GM21576 (cell line): Measurements from ENCODE around the gene TLK1.
"Not testable (repeated sequence)": the region's sequence is repeated elsewhere in the genome, so short reads cannot be mapped to it uniquely, and the experiment has no call there.

Source experiments
- ATAC-seq: cut with Tn5 transposase; IDR thresholded peaks from one replicate; pipeline ENCODE4 v1.9.1; 2021; ENCODE audit warnings: mild to moderate bottlenecking, moderate library complexity; ENCODE audit not compliant: unreplicated experiment

The TLK1 gene

GRCh38 chr2:171171808-171172207, 11.1 kb upstream of the TLK1 start:
- no peak for ATAC-seq

- ATAC-seq = no peak
Measured at GRCh38 chr2:171169839-171170238, 9.1 kb upstream of the TLK1 start.

GRCh38 chr2:171169333-171169732, 8.6 kb upstream of the TLK1 start:
- no peak for ATAC-seq

- no peak for ATAC-seq
Measured at GRCh38 chr2:171167352-171167997, 6.8 kb upstream of the TLK1 start.

- ATAC-seq = no peak
Measured at GRCh38 chr2:171166328-171166983, 5.8 kb upstream of the TLK1 start.

GRCh38 chr2:171165967-171166327, 5.3 kb upstream of the TLK1 start:
- ATAC-seq = no peak

DNA sequence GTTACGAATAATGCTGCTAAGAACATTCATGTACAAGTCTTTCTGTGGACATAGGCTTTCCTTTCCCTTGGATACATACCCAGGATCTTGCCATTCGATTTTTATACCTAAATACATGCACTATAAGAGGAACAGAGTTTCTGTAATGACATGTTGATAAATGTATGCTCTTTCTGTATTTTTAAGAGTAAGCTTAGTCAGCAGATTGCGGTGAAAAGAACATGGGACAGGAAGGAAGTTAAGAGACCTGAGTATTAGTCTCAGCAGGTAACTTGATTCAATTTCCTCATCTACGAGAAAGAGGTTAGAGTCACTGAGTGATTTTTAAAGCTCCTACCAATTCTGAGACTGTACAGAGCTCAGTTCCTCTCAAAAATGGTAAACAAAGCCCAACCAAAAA, 2.6 kb upstream of the TLK1 start:
- ATAC-seq = no peak

- not testable (repeated sequence) for ATAC-seq
Measured at GRCh38 chr2:171162522-171163197, 2.0 kb upstream of the TLK1 start.

DNA sequence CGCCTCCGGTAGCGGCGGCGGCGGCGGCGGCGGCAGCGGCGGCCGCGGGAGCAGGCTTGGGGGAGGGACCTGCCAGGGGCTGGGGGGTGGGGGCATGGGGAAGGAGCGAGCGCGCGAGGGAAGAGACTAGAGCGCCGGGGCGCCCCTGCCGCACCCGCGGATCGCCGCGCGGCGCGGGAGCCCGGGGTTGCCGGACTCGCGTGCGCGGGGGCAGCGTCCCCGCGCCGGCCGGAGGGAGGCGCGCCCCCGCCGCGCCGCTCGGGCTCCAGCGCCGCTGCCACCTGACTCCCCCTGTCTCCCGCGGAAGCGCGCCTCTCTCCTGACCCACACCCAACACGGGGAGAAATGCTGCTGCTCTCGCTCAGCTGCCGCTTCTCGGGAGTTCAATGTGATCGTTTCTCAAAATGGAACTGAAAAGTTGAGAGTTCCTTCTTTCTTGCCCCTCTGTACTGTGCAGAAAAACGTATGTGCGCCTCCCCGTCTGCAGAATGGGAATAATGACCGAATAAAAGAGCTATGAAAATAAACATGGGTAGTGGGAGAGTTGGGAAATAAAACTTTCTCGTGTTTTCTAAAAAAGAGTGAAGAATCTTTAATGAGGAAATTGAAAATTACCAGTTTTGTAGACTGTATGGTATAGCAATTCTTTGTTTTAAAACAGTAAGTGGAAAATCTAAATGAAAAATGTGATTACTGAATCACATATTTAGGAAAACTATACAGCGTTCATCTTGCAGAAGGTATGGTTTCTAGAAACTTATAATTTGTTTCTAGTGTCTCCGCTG, 455 bp upstream of the TLK1 start:
- peak; percentile 45 for ATAC-seq

- ATAC-seq = peak; percentile 15
Measured at GRCh38 chr2:171159372-171160118, 1.1 kb downstream of the TLK1 start.

GRCh38 chr2:171158790-171159371, 1.8 kb downstream of the TLK1 start:
- no peak for ATAC-seq

DNA sequence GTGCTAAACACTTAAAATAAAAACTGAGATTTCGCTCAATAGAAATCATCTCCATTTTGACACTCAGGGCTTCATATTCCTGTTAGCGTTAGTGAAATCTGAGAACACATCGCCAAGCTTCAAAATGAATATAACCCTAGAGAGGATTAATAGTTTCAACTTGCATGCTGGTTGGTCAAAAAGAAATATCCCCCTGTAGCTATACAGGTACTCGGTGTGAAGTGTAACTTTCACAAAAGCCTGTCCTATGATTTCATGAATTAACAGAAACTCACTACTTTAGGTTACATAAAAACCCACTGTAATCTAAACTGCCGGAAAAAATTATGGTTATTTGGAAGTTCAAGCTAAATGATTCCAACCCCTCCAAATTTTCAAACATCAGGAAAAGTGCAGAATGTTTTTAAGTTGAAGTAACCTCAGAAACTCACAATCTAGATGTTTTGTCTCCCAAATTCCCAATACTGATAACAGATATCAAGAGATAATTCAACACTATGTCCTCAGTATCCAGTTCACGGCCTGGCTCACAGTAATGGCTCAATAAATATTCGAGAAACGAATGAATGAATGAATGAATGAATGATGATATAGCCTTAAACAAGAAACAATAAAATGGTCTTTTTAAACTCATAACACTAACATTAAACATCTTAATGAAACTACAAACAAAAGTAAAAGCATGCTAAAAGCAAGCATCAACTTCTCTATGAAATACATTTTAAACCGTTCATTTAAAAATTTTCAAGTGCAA, 2.5 kb downstream of the TLK1 start:
- ATAC-seq = no peak

DNA sequence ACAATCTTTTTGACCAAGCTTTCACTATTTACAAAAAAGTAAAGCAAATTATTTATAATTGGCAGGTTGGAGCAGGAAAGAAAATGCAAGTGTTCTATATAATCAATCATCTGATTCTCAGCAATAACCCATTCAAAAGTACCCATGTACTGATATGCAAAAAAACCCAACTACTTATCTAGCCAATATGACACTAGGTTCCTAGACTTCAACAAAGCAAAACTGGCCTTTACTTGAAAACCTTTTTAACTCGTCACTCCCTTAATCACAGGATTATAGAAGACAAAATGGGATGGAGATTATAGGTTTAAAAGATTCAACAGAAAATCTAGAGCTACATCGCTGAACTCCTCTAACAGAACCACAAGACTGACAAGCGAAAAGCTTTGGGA, 3.6 kb downstream of the TLK1 start:
- no peak for ATAC-seq

DNA sequence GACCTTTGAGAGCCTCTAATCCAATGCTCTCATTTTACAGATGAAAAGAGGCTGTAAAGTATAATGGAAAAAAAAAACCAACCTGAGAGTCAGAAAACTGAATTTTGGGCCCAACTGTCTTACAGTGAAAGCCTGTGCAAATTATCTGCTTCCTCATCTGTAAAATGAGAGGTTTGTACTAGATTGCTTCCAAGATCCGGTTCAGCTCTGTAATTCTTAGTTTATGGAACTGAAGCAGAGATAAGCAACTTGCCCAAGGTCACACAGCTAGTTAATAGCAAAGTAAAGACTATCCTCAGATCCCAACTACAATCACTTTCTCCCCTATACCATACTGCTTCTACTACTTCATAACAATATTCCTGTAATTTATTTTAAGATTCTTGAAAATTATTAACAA, 6.3 kb downstream of the TLK1 start:
- ATAC-seq = no peak

DNA sequence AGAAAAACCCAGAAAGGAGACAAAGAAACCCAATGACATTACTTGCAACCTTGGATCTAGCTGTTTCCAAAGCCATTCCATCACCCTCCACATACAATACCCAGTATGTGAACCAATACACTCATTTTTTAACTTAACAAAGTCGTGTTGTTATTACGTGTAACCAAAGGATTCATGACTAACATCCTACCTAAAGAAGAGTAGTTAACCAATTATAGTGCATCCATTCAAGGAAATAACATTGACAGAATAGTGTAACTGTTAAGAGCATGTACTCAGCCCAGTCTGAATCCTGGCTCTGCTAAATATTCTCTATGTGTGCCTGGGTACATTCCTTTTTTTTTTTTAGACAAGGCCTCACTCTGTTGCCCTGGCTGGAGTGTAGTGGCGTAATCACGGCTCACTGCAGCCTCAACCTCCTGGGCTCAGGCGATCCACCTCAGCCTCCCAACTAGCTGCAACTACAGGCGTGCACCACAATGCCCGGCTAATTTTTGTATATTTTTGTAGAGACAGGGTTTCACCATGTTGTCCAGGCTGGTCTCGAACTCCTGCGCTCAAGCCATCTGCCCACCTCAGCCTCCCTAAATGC, 9.9 kb downstream of the TLK1 start:
- no peak for ATAC-seq

DNA sequence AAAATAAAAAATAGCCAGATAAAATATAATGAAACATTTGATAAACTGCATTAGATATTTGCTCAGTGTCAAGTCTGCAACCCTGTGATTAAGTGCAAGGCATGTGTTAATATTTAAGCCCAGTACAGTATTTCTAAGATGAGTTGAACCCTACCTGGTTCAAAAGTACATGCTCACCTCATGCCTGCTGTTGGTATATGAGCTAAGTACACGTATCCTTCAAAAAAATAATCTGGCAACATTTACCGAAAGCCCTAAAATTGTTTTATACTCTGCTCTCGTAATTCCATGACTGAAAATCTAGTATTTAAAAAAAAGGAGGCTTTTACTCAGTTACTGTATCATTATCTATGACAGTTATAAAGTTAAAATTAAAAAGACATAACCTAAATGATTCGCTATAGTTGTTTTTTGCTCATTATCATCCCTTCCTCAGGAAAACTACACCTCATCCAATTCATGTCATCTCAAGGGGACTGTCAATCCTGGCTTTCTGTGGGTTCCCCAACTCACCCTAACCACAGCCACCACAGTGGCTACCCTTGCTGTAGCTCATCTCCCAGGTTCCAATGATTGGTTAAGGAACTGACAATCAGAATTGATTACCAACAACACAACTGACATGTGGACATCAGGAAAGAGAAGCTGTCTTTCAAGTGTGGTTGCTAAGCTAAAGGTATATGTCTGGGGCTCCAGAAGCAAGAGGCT, 10.6 kb downstream of the TLK1 start:
- ATAC-seq = no peak

DNA sequence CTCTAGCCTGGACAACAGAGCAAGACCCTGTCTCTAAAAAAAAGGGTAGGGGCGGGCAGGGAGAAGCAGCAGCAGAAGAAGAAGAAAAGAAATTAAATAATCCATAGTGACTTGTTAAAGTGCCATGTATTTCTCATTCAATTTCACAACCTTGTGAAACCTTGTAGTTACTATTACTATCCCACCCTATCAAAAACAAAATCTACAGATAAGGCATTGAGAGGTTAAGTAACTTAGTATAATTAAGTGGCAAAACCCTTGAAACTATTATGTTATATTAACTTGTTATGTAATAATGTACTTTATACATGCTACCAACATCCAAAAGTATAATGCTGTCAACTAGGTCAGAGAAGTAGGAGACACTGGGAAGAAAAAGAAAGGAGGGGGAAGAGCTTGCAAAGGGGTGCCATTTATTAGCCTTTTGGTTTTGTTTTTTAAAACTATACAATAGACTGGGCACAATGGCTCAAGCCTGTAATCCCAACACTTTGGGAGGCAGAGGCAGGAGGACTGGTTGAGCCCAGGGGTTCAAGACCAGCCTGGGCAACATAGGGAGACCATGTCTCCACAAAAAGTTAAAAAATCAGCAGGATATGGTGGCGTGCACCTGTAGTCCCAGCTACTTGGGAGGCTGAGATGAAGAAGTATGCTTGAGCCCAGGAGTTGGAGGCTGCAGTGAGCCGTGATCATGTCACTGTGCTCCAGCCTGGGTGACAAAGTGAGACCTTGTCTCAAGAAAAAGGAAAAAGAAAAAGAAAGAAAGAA, 11.3 kb downstream of the TLK1 start:
- ATAC-seq = no peak

DNA sequence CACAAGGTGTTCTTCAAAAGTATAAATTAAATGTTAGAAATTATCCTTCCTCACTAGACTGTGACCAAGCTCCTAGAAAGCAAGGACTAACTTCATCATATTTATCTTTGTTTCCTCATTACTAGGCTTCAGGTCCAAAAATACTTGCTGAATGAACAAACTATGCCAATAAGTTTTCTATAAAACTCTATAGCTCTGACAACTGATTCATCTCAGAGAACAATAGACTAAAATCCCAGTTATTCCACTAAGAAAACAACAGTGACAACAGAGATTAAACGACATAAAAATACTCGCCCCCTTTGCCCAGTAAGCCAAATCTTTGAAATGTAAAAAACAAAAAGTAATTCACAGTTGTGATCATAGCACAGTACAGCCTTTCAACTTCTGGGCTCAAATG, 13.6 kb downstream of the TLK1 start:
- no peak for ATAC-seq
